Activated naive CD4-positive, alpha-beta T cell (primary cell): ENCODE data around the gene PDE4B.
A peak's percentile ranks its signal among the peaks of the same experiment; 100 is the strongest.

Experiments used
- DNase-seq, 4 experiments: peaks; one replicate each; lab custom pipeline; 2025; lab: John Stamatoyannopoulos, UW

PDE4B gene

GRCh38 chr1:66182551-66183178, 390.0 kb downstream of the PDE4B start:
- peak in 1 of 4 experiments; percentile 17 for DNase-seq

GRCh38 chr1:66183400-66183799, 390.7 kb downstream of the PDE4B start:
- no peak for DNase-seq

GRCh38 chr1:66197120-66197519, 404.4 kb downstream of the PDE4B start:
- DNase-seq = no peak

GRCh38 chr1:66197785-66198184, 405.1 kb downstream of the PDE4B start:
- DNase-seq = no peak

GRCh38 chr1:66206563-66207144, 414.0 kb downstream of the PDE4B start:
- DNase-seq = no peak

GRCh38 chr1:66207484-66207883, 414.8 kb downstream of the PDE4B start:
- no peak for DNase-seq

GRCh38 chr1:66208632-66209031, 415.9 kb downstream of the PDE4B start:
- DNase-seq = no peak

GRCh38 chr1:66210635-66211244, 418.0 kb downstream of the PDE4B start:
- DNase-seq = no peak

- DNase-seq = no peak
Measured at GRCh38 chr1:66211521-66211920, 418.8 kb downstream of the PDE4B start.

GRCh38 chr1:66213491-66213890, 420.8 kb downstream of the PDE4B start:
- DNase-seq = no peak

GRCh38 chr1:66214901-66215300, 422.2 kb downstream of the PDE4B start:
- DNase-seq = peak in 1 of 4 experiments; percentile 0

GRCh38 chr1:66217021-66217420, 424.3 kb downstream of the PDE4B start:
- DNase-seq = no peak

- no peak for DNase-seq
Measured at GRCh38 chr1:66217561-66217960, 424.9 kb downstream of the PDE4B start.

GRCh38 chr1:66220477-66220876, 427.8 kb downstream of the PDE4B start:
- DNase-seq = no peak

GRCh38 chr1:66223681-66224080, 431.0 kb downstream of the PDE4B start:
- DNase-seq = no peak

GRCh38 chr1:66226985-66227384, 434.3 kb downstream of the PDE4B start:
- no peak for DNase-seq

GRCh38 chr1:66227966-66228365, 435.3 kb downstream of the PDE4B start:
- DNase-seq = no peak

GRCh38 chr1:66231217-66231616, 438.5 kb downstream of the PDE4B start:
- DNase-seq = no peak

- DNase-seq = no peak
Measured at GRCh38 chr1:66231681-66232463, 439.2 kb downstream of the PDE4B start.

GRCh38 chr1:66237042-66237441, 444.3 kb downstream of the PDE4B start:
- no peak for DNase-seq

GRCh38 chr1:66237722-66238479, 445.2 kb downstream of the PDE4B start:
- DNase-seq = no peak

- DNase-seq = no peak
Measured at GRCh38 chr1:66239834-66240233, 447.1 kb downstream of the PDE4B start.
